MCF 10A (cell line): ENCODE results near the gene DENND2D. TPM values are rescaled to one million over a fixed set of nuclear protein-coding genes. Genes with fewer than 3 reads are reported as not detected.

Experiments used
- BruUV-seq: library from RNA; stranded (reverse); fragments of 400-500 nt; replicated peaks from 2 replicates; lab custom pipeline; 2021; lab: Mats Ljungman, UMichigan
- CTCF ChIA-PET: fragments of 300-600 bp; sonication (Branson Sonifier 250); formaldehyde crosslinking; extraction: SDS; loops from one replicate; lab custom pipeline; 2021; ENCODE audit warnings: antibody characterized with exemption, inconsistent platforms; lab: Yijun Ruan, JAX
- POLR2A ChIA-PET: fragments of 300-600, 350-650 bp; sonication (Branson Sonifier 250); formaldehyde crosslinking; extraction: SDS; loops from one replicate; lab custom pipeline; 2020; ENCODE audit warnings: antibody characterized with exemption, inconsistent platforms; lab: Yijun Ruan, JAX
- DNase-seq: peaks from one replicate; pipeline ENCODE4 v3.0.0-alpha.2; 2018; ENCODE audit not compliant: unreplicated experiment
- H3K27ac Mint-ChIP-seq: one replicate; pipeline ENCODE4 v1.8.0; 2022; ENCODE audit warnings: mild to moderate bottlenecking, low read depth, mixed read lengths; ENCODE audit not compliant: unreplicated experiment
- H3K27me3 Mint-ChIP-seq: one replicate; pipeline ENCODE4 v1.8.0; 2022; ENCODE audit warnings: mixed read lengths; ENCODE audit not compliant: insufficient read depth, unreplicated experiment
- H3K36me3 Mint-ChIP-seq: one replicate; pipeline ENCODE4 v1.8.0; 2022; ENCODE audit warnings: mild to moderate bottlenecking, moderate library complexity, mixed read lengths; ENCODE audit not compliant: insufficient read depth, unreplicated experiment
- H3K4me1 Mint-ChIP-seq: one replicate; pipeline ENCODE4 v1.8.0; 2022; ENCODE audit warnings: mixed read lengths; ENCODE audit not compliant: insufficient read depth, unreplicated experiment
- H3K4me3 Mint-ChIP-seq: one replicate; pipeline ENCODE4 v1.8.0; 2022; ENCODE audit warnings: mild to moderate bottlenecking, moderate library complexity, mixed read lengths; ENCODE audit not compliant: unreplicated experiment
- H3K9me3 Mint-ChIP-seq: one replicate; pipeline ENCODE4 v1.8.0; 2022; ENCODE audit warnings: mixed read lengths; ENCODE audit not compliant: unreplicated experiment
- intact Hi-C: fragments of 100-400 bp; cut with micrococcal nuclease; formaldehyde crosslinking; loops from 2 replicates; pipeline ENCODE4 v1.14.1; 2022
- total RNA-seq: library from RNA; stranded (reverse); gene quantifications from 2 replicates; pipeline ENCODE4 v1.2.3, GENCODE V29; 2022
- TF ChIP-seq, protein P1 (sequence below): fragments of 200-600 bp; IDR thresholded peaks from one replicate; pipeline ENCODE4 v1.8.0; 2022; ENCODE audit warnings: antibody characterized with exemption, mild to moderate bottlenecking; ENCODE audit not compliant: unreplicated experiment

Gene DENND2D
- total RNA-seq, 1 experiment from 2014 or later, result 6.0 TPM

GRCh38 chr1:111220302-111220890, 19.9 kb upstream of the DENND2D start:
- intact Hi-C loops, result loop anchor here (5.0 kb wide), 1 partner anchor 287 kb away; no protein-coding TSS in a partner anchor
- Mint-ChIP-seq H3K36me3 (no peaks in the 10 kb centered on the region), H3K27me3 (no peaks in the 10 kb centered on the region), H3K27ac (no peak overlapping the region), H3K9me3 (no peaks in the 10 kb centered on the region), H3K4me1 (peaks cover 26% of the 10 kb centered on the region), H3K4me3 (no peak overlapping the region)
- BruUV-seq, result no TSS peak
- ChIA-PET CTCF (interaction anchor here (0.6 to 4.0 kb wide), 6 partner anchors 38 to 227 kb away, joined by 3 to 28 read pairs (median 6); no protein-coding TSS in a partner anchor), POLR2A (interaction anchor here (0.6 kb wide), 1 partner anchor 44 kb away, joined by 3 read pairs; no protein-coding TSS in a partner anchor)
- TF ChIP-seq, protein P1, sequence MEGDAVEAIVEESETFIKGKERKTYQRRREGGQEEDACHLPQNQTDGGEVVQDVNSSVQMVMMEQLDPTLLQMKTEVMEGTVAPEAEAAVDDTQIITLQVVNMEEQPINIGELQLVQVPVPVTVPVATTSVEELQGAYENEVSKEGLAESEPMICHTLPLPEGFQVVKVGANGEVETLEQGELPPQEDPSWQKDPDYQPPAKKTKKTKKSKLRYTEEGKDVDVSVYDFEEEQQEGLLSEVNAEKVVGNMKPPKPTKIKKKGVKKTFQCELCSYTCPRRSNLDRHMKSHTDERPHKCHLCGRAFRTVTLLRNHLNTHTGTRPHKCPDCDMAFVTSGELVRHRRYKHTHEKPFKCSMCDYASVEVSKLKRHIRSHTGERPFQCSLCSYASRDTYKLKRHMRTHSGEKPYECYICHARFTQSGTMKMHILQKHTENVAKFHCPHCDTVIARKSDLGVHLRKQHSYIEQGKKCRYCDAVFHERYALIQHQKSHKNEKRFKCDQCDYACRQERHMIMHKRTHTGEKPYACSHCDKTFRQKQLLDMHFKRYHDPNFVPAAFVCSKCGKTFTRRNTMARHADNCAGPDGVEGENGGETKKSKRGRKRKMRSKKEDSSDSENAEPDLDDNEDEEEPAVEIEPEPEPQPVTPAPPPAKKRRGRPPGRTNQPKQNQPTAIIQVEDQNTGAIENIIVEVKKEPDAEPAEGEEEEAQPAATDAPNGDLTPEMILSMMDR, result no peak
- no peak for DNase-seq

DNA sequence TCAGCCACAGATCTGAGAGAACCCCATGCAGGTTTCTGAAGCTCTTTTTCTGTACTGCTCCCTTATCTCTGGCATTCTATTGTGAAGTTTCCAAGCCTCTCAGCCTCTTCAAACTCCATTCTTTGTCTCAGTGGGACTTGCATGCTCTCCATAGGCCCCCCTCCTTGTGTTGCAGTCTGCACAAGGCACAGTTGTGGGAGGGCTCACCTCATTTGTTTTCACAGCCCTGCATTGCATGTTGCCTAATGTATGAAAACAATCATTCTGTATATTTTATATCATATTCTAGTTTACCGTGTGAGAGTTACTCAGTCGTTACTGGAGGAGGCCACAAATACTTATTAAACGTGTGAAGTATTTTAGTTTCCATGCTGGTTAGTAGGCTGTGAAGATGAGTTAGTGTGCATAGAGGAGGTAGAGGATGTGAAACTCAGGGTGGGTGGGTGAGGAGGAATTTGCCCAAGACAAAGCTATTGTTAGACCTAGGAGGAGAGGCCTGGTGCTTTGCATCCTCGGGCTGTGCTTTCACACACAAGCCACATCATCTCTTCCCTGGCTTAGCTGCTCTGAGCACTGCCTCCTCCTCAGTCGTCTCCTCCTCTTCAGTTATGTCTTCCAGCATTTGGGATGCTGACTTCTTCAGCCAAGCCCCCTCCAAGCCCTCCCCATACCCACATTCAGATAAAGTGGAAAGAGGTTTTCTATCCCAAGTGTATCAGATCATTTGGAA, 19.3 kb upstream of the DENND2D start:
- Mint-ChIP-seq H3K27me3 (no peaks in the 10 kb centered on the region), H3K9me3 (no peaks in the 10 kb centered on the region), H3K36me3 (no peaks in the 10 kb centered on the region), H3K4me1 (peaks cover 33% of the 10 kb centered on the region), H3K27ac (no peak overlapping the region), H3K4me3 (no peak overlapping the region)
- no TSS peak for BruUV-seq
- TF ChIP-seq, protein P1, result no peak
- ChIA-PET CTCF (interaction anchor here (0.6 to 4.0 kb wide), 4 partner anchors 114 to 226 kb away, joined by 3 to 28 read pairs (median 8); no protein-coding TSS in a partner anchor), POLR2A (no interaction called here)
- no peak for DNase-seq
- intact Hi-C loops, result loop anchor here (5.0 kb wide), 1 partner anchor 288 kb away; no protein-coding TSS in a partner anchor

DNA sequence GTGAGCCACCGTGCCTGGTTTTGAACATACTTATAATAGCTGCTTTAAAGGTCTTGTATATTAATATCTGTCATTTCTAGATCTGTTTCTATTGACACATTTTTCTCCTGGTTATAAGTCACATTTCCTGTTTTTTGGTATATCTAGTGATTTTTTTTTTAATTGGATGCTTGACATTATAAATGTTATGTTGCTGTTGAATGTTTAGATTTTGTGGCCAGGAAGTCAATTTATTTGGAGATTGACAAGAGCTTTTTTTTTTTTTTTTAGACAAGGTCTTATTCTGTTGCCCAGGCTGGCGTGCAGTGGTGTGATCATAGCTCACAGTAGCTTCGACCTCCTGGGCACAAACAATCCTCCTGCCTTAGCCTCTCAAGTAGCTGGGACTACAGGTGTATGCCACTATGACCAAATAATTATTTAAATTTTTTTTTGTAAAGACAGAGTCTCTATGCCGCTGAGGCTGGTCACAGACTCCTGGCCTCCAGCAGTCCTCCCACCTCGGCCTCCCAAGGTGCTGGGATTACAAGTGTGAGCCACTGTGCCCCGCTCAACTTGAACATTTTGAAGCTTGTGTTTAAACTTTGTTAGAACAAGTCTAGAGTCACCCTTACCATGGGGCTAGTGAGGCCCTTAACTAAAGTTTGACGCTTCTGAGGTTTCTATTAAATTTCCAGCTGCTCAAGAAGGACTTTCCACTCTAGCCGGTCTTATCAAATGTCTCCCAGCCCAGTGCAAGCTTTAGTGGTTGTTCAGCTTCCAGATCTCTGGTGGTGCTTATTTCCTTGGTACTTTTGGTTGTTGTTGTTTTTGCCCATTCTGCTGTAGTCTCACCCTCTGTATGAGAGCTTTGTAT, 18.5 kb upstream of the DENND2D start:
- intact Hi-C loops, result no loop called here
- Mint-ChIP-seq H3K4me3 (no peak overlapping the region), H3K27me3 (no peaks in the 10 kb centered on the region), H3K4me1 (peaks cover 39% of the 10 kb centered on the region), H3K27ac (no peak overlapping the region), H3K9me3 (no peaks in the 10 kb centered on the region), H3K36me3 (no peaks in the 10 kb centered on the region)
- ChIA-PET CTCF (interaction anchor here (0.5 to 4.0 kb wide), 8 partner anchors 10 to 221 kb away, joined by 3 to 28 read pairs (median 4); no protein-coding TSS in a partner anchor), POLR2A (no interaction called here)
- TF ChIP-seq, protein P1, result no peak
- no TSS peak for BruUV-seq
- DNase-seq, result no peak
